PC-9 (cell line): Measurements from ENCODE around the gene LIN7B. TPM values are rescaled to one million over a fixed set of nuclear protein-coding genes. Genes with fewer than 3 reads are reported as not detected.
A peak's percentile ranks its signal among the peaks of the same experiment; 100 is the strongest.

Experiments used
- BruUV-seq: library from RNA; stranded (reverse); fragments of 400-500 nt; replicated peaks from 2 replicates; lab custom pipeline; 2021; lab: Mats Ljungman, UMichigan
- CTCF ChIA-PET: fragments of 300-600 bp; sonication (Branson Sonifier 250); formaldehyde crosslinking; loops from one replicate; lab custom pipeline; 2022; ENCODE audit warnings: antibody characterized with exemption; lab: Charles Lee
- POLR2A ChIA-PET: fragments of 300-600 bp; sonication (Branson Sonifier 250); formaldehyde crosslinking; loops from one replicate; lab custom pipeline; 2022; ENCODE audit warnings: antibody characterized with exemption; ENCODE audit not compliant: unreplicated experiment; lab: Charles Lee
- DNase-seq, 2 experiments: peaks; one replicate each; pipeline versions ENCODE4 v3.0.0 to v3.0.0-alpha.2; 2015 to 2022; ENCODE audit warnings: mixed read lengths in 1 of 2
- H2AFZ ChIP-seq: fragments of 200-600 bp; sonication (generic); 2 replicates; pipeline ENCODE4 v1.8.1; 2017; ENCODE audit warnings: antibody characterized with exemption
- H3F3A ChIP-seq: fragments of 200-600 bp; sonication (generic); 2 replicates; pipeline ENCODE4 v1.8.1; 2017; ENCODE audit warnings: antibody characterized with exemption, mild to moderate bottlenecking, low read depth; ENCODE audit not compliant: insufficient read depth
- H3K27ac ChIP-seq: fragments of 200-600 bp; sonication (generic); 2 replicates; pipeline ENCODE4 v1.6.1; 2016; ENCODE audit warnings: mixed run types
- H3K27me3 ChIP-seq: fragments of 200-600 bp; sonication (generic); 2 replicates; pipeline ENCODE4 v1.6.1; 2016; ENCODE audit warnings: low read depth, mixed run types; ENCODE audit not compliant: insufficient read depth
- H3K36me3 ChIP-seq: fragments of 200-600 bp; sonication (generic); 2 replicates; pipeline ENCODE4 v1.6.1; 2016; ENCODE audit warnings: low read depth, mixed run types
- H3K4me1 ChIP-seq: fragments of 200-600 bp; sonication (generic); replicated peaks from 2 replicates; pipeline ENCODE4 v1.6.1; 2016; ENCODE audit warnings: mixed run types; ENCODE audit not compliant: insufficient read depth
- H3K4me2 ChIP-seq: fragments of 200-600 bp; sonication (generic); 2 replicates; pipeline ENCODE4 v1.6.1; 2017; ENCODE audit warnings: mixed run types
- H3K4me3 ChIP-seq: fragments of 200-600 bp; sonication (generic); 2 replicates; pipeline ENCODE4 v1.6.1; 2016; ENCODE audit warnings: mixed run types
- H3K79me2 ChIP-seq: fragments of 200-600 bp; sonication (generic); 2 replicates; pipeline ENCODE4 v1.6.1; 2017; ENCODE audit warnings: low read depth, mixed run types
- H3K9me2 ChIP-seq: fragments of 200-600 bp; sonication (generic); 2 replicates; pipeline ENCODE4 v1.8.1; 2017; ENCODE audit warnings: mild to moderate bottlenecking; ENCODE audit not compliant: insufficient read depth
- H3K9me3 ChIP-seq: fragments of 200-600 bp; sonication (generic); 2 replicates; pipeline ENCODE4 v1.8.1; 2016; ENCODE audit warnings: low read depth; ENCODE audit not compliant: insufficient read depth
- H4K20me1 ChIP-seq: fragments of 200-600 bp; sonication (generic); 2 replicates; pipeline ENCODE4 v1.8.1; 2017; ENCODE audit not compliant: insufficient read depth
- EZH2 ChIP-seq: fragments of 200-600 bp; sonication (generic); IDR thresholded peaks from 2 replicates; pipeline ENCODE4 v1.8.0; 2017; ENCODE audit warnings: antibody characterized with exemption, low read depth
- intact Hi-C: fragments of 100-400 bp; cut with micrococcal nuclease; formaldehyde crosslinking; loops from one replicate; pipeline ENCODE4 v1.10.0; 2022; ENCODE audit not compliant: unreplicated experiment
- total RNA-seq: library from RNA; stranded (reverse); gene quantifications from 2 replicates; pipeline ENCODE4 v1.2.3, GENCODE V29; 2021
- TF ChIP-seq, protein P1 (sequence below): fragments of 200-600 bp; sonication (generic); conservative IDR thresholded peaks from 2 replicates; pipeline ENCODE4 v1.6.1; 2017; ENCODE audit warnings: mixed run types, antibody characterized with exemption, mild to moderate bottlenecking, moderate library complexity

The LIN7B gene
- total RNA-seq, 1 experiment from 2014 or later = 7.0 TPM

DNA sequence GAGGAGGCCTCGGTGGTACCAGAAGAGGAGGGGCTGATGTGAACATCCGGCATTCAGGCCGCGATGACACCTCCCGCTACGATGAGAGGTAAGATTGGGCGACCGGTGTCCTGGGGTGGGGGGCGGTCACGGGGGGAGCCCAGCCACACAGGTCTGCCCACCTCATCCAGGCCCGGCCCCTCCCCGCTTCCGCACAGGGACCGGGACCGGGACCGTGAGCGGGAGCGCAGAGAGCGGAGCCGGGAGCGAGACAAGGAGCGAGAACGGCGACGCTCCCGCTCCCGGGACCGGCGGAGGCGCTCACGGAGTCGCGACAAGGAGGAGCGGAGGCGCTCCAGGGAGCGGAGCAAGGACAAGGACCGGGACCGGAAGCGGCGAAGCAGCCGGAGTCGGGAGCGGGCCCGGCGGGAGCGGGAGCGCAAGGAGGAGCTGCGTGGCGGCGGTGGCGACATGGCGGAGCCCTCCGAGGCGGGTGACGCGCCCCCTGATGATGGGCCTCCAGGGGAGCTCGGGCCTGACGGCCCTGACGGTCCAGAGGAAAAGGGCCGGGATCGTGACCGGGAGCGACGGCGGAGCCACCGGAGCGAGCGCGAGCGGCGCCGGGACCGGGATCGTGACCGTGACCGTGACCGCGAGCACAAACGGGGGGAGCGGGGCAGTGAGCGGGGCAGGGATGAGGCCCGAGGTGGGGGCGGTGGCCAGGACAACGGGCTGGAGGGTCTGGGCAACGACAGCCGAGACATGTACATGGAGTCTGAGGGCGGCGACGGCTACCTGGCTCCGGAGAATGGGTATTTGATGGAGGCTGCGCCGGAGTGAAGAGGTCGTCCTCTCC lies 6.3 kb upstream of the LIN7B start:
- no peak for TF ChIP-seq EZH2
- TF ChIP-seq, protein P1, sequence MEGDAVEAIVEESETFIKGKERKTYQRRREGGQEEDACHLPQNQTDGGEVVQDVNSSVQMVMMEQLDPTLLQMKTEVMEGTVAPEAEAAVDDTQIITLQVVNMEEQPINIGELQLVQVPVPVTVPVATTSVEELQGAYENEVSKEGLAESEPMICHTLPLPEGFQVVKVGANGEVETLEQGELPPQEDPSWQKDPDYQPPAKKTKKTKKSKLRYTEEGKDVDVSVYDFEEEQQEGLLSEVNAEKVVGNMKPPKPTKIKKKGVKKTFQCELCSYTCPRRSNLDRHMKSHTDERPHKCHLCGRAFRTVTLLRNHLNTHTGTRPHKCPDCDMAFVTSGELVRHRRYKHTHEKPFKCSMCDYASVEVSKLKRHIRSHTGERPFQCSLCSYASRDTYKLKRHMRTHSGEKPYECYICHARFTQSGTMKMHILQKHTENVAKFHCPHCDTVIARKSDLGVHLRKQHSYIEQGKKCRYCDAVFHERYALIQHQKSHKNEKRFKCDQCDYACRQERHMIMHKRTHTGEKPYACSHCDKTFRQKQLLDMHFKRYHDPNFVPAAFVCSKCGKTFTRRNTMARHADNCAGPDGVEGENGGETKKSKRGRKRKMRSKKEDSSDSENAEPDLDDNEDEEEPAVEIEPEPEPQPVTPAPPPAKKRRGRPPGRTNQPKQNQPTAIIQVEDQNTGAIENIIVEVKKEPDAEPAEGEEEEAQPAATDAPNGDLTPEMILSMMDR = no peak
- CTCF ChIA-PET = interaction anchor here (0.7 to 0.8 kb wide), 2 partner anchors 86 to 108 kb away, joined by 3 to 5 read pairs; no protein-coding TSS in a partner anchor
- TSS peak; percentile 16 for BruUV-seq
- Histone ChIP-seq H2AFZ (no peak overlapping the region), H3K4me2 (no peak overlapping the region), H4K20me1 (peaks cover 52% of the 10 kb centered on the region), H3F3A (peaks cover 72% of the 10 kb centered on the region), H3K79me2 (no peaks in the 10 kb centered on the region), H3K4me3 (no peak overlapping the region), H3K9me2 (no peaks in the 10 kb centered on the region), H3K9me3 (no peaks in the 10 kb centered on the region), H3K27ac (no peak overlapping the region), H3K36me3 (peaks cover 32% of the 10 kb centered on the region), H3K27me3 (no peaks in the 10 kb centered on the region), H3K4me1 (no peaks in the 10 kb centered on the region)
- intact Hi-C loops = no loop called here
- no peak for DNase-seq
- POLR2A ChIA-PET = no interaction called here

DNA sequence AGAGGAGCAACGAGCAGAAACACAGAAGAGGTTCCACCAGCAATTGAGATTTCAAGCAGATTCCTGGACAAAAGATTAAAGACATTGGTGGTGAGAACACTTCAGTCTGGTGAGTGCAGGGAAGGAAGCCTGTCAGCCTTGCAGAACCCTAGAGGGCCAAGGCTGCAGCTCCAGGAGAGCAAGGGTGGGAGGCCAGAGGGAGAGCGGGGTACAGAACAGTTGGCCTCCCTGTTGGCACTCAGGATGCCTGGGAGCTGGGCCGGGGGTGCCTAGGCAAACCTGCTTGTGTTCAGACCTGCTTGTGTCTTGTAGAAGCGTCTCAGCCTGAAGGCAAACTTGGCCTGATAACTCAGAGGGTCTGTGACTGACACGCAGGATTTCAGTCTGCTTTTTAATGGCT lies 5.1 kb upstream of the LIN7B start:
- no peak overlapping the region for H2AFZ ChIP-seq
- BruUV-seq = no TSS peak
- no peaks in the 10 kb centered on the region for H3K27me3 ChIP-seq
- DNase-seq = no peak
- ChIA-PET CTCF (no interaction called here), POLR2A (no interaction called here)
- H3K4me1 ChIP-seq = peaks cover 10% of the 10 kb centered on the region
- TF ChIP-seq, protein P1 = no peak
- no peak for TF ChIP-seq EZH2
- no peaks in the 10 kb centered on the region for H3K79me2 ChIP-seq
- H3K36me3 ChIP-seq = peaks cover 28% of the 10 kb centered on the region
- no peaks in the 10 kb centered on the region for H3K9me3 ChIP-seq
- H3F3A ChIP-seq = peaks cover 72% of the 10 kb centered on the region
- H3K27ac ChIP-seq = no peak overlapping the region
- intact Hi-C loops = no loop called here
- H3K4me2 ChIP-seq = no peak overlapping the region
- H4K20me1 ChIP-seq = peaks cover 40% of the 10 kb centered on the region
- no peaks in the 10 kb centered on the region for H3K9me2 ChIP-seq
- no peak overlapping the region for H3K4me3 ChIP-seq

DNA sequence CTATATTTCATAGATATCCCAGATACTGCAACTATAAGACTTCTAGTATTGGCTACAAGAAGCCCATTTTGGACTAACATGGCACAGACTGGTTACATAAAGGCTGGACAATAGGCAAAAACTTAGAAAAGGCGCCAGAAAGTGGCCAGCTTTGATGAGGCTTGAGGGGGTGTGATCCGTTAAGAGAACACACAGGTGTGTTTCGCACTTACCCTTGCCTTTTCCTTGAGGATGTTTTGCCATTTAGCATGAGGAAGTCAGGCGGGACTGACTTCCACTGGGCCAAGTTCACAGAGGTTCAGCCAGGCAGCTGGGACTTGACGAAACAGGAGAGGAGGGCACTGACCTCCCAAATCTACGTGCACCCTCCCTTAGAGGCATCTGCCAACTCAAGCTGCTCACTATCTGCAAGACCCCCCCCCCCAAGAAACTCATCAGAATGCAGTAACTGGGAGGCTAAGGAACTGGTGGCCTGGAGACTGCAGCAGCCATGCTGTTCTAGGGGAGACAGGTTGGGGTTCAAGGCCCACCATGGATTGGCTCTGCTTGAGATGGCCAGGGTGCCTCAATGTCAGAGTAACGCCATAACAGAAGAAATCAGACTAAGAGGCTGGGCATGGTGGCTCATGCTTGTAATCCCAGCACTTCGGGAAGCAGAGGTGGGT lies 4.5 kb upstream of the LIN7B start:
- Histone ChIP-seq H3K9me2 (no peaks in the 10 kb centered on the region), H3K27me3 (no peaks in the 10 kb centered on the region), H3K4me1 (peaks cover 10% of the 10 kb centered on the region), H2AFZ (no peak overlapping the region), H3K9me3 (no peaks in the 10 kb centered on the region), H3K4me3 (no peak overlapping the region), H3K36me3 (peaks cover 21% of the 10 kb centered on the region), H3K79me2 (no peaks in the 10 kb centered on the region), H3K27ac (no peak overlapping the region), H3K4me2 (no peak overlapping the region), H3F3A (peaks cover 68% of the 10 kb centered on the region), H4K20me1 (peaks cover 33% of the 10 kb centered on the region)
- no peak for DNase-seq
- ChIA-PET CTCF (no interaction called here), POLR2A (no interaction called here)
- no TSS peak for BruUV-seq
- TF ChIP-seq EZH2 = no peak
- TF ChIP-seq, protein P1 = no peak
- intact Hi-C loops = no loop called here
